Amniotic epithelial cell (primary cell): ENCODE measurements around the gene SUCNR1.
"Not testable (repeated sequence)": the region's sequence is repeated elsewhere in the genome, so short reads cannot be mapped to it uniquely, and the experiment has no call there.

Experiments used
- DNase-seq: peaks from one replicate; pipeline ENCODE4 v3.0.0-alpha.2; 2010; ENCODE audit warnings: low read depth

Gene SUCNR1

DNA sequence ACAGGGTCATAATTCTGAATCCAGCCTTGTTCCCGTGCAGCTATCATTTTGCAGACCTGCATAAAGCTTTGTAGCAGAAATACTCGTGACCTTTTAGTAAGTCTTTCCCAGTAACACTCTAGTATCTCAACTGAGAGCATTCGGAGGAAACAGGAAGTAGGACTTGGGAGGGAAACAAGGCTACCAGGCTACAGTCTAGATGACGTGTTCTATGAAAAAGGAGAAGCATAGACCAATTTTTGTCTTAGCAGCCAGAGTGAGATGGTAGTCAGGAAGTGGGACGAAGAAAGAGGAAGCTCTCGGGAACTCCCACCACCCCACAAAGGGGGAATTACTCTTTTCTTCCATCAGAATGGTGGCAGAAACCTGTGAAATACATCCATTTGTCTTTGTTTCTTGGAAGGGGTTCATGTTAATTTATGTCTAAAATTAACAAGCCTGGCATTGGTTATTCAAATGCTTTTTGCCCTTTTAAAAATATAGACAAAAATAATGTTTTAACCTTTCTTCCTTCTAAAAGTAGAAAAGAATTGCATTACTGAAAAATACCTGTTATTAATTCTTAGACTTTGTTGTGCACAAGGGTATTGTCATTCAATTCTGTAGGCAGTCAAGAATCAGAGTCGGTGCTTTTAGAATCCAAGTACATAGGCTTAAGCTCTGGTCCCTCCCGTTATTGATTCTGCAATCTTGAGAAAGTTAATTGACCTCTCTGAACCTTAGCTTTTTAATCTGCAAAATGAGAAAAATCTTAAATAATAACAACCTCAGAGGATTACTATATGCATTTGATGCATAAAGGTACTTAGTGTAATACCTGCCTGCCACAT is 1.6 kb upstream of the SUCNR1 start:
- DNase-seq, result peak; percentile 27

DNA sequence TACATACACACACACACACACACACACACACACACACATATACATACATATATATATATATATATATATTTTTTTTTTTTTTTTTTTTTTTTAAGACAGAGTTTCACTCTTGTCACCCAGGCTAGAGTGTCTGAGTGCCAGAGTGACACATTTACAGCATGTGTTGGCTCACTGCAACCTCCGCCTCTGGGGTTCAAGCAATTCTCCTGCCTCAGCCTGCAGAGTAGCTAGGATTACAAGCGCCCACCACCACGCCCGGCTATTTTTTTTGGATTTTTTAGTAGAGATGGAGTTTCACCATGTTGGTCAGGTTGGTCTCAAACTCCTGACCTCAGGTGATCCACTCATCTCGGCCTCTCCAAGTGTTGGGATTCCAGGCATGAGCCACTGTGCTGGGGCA is 636 bp downstream of the SUCNR1 start:
- not testable (repeated sequence) for DNase-seq

DNA sequence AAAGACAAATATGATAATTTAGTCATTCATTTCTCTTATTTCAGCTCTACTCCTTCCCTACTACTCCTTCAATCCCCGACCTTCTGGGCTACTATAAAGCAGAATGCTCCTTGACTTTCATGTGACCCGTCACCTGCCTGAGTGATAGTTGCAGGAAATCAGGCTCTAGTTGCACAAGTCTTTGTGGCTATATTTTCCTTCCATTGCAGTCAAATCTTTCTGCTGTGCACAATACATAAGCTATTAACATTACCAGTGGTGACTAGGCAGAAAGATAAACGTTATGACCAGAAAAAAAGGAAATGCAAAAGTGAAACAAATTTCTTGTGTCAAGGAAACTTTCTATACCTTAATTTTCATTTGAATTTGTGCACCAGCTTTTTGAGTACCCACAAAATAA is 2.3 kb downstream of the SUCNR1 start:
- peak; percentile 54 for DNase-seq

DNA sequence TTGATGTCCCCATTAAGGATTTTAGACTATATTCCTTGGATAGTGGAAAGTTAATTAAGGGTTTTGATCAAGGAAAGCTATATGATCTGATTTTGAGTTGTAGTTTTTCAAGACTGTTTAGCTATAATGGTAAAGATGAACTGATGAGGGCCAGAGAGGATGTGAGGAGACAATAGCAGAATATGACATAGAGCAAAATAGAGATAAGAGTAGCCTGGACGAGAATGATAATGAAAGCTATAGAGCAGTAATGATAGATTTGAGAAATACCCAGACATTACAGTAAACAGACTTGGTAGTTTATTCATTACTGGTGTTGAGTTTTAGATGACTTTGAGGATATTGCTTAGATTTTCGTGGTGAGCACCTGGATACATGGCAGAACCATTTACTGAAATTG is 3.8 kb downstream of the SUCNR1 start:
- no peak for DNase-seq

DNA sequence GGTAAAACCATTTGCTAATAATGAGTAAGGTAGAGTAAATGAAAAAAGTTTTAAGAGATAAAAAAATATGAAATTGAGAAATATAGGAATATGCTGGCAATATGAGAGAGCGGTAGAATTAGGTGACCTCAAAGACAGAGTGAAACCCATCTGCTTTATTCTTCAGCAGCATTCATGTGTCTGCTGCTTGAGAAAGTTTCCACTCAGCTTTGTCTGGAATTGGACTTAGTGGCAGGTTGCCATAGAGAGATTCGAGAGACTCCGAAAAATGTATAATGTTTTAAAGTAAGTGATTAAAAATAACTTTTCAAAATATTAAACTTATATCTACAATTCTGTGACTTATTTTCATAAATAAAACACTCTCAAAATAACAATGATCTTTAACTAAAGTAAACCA is 5.0 kb downstream of the SUCNR1 start:
- DNase-seq, result no peak

DNA sequence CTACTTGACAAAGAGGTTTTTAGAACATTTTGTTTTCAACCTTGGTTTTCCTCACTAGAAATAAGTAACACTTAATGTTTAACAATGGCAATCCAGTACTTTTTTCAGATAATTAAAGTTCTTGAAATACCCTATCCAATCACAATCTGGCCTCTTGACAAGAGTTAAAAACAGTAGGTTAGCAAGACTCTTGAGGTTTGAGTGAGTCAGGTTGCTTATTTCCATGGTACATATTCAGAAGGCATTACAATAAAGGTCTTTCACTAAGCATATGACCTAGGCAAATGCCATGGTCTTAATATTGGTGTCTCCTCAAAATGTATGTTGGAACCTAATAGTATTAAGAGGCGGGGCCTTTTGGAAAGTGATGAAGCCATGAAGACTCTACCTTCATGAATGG is 5.6 kb downstream of the SUCNR1 start:
- no peak for DNase-seq

DNA sequence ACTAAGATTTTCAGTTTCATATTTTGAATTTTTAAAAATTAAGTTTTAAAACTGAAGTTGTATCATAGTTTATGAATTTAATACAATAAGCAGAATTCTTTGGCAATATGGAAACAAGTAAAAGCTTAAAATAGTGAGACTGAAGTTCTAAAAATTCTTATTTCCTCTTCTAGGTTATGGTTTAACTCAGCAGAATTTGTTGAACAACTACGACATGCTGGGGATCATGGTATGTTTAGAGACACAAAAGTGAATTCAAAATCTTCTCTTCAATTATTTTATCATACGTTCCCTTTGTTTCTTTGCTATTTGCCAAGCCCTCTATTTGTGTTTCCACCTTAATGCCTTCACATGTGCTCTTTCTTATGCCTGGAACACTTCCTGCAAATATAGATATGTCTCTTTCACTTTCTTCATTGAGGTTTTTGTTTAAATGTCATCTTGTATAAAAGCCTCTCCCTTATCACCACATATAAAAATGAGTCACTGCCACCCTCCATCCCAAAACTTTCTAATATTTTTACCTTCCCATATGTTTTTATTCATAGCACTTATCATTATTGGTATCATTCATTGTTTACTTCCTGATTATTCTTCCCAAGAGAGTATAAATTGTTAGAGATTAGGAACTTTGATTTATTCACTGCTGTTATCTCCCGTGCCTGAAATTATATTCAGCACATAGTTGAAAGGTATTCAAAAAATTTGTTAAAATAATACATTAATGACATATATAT is 6.4 kb downstream of the SUCNR1 start:
- DNase-seq, result no peak

DNA sequence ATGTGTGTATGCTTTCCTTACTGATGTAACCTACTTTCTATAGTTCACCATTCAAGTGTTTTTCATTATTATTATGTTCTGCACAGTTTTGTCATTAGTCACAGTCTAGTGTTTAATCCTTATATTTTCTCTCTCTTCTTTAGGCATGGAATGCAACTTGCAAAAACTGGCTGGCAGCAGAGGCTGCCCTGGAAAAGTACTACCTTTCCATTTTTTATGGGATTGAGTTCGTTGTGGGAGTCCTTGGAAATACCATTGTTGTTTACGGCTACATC is 6.9 kb downstream of the SUCNR1 start:
- DNase-seq, result peak; percentile 20

DNA sequence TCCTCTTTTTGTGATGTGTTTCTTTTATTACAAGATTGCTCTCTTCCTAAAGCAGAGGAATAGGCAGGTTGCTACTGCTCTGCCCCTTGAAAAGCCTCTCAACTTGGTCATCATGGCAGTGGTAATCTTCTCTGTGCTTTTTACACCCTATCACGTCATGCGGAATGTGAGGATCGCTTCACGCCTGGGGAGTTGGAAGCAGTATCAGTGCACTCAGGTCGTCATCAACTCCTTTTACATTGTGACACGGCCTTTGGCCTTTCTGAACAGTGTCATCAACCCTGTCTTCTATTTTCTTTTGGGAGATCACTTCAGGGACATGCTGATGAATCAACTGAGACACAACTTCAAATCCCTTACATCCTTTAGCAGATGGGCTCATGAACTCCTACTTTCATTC is 7.7 kb downstream of the SUCNR1 start:
- no peak for DNase-seq

DNA sequence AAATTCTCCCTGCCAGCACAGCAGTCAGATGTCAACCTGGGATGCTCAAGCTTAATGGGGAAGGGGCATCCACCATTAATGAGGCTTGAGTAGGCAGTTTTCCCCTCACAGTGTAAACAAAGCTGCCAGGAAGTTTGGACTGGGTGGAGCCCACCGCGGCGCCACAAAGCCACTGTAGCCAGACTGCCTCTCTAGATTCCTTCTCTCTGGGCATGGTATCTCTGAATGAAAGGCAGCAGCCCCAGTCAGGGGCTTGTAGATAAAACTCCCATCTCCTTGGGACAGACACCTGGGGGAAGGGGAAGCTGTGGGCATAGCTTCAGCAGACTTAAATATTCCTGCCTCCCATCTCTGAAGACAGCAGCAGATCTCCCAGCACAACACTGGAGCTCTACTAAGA is 12.0 kb downstream of the SUCNR1 start:
- DNase-seq, result not testable (repeated sequence)

DNA sequence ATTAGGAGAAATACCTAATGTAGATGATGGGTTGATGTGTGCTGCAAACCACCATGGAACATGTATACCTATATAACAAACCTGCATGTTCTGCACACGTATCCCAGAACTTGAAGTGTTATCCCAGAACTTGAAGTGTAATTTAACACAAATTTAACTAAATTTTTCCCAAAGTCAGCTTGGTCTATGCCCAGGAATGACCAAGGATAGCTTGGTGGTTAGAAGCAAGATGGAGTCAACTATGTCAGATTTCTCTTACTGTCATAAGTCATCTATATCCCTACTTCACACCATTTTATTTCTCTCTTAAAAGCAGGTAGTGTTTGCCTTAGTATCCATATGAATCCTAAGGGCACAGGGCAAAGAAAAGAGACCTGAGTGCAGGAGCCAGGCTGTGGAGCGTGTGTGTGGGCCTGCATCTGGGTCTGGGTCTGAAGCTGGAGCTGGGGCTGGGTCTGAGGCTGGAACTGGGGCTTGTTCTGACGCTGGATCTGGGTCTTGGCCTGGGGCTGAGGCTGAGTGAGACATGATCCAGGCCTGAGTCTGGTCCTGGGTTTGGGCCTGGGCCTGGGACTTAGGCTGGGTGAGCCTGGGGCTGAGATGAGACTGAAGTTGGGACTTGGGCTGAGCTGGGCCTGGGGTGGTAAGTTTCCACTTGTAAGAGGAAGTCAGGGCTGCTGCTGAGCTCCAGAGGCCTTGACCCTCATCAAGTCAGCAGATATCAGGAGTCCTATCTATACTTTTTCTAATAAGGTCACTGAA is 14.2 kb downstream of the SUCNR1 start:
- not testable (repeated sequence) for DNase-seq

DNA sequence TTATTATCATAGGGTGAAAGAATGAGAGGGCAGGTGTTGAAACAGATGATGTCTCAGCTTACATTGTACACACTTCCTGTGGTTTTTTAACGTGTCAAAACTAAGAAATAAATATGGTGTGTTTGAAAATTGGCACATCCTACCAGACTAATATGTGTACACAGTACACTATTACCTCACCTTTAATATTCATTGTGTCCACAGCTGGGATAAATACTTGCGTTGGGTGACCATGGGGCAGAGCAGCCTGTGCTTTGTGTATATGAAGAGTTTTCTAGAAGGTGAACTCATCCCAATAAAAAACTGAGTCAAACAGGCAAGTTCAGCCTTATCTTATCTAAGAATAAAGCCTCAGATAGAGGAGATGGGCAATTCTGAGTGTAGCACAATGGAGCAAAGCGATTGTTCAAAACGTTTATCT is 17.3 kb downstream of the SUCNR1 start:
- peak; percentile 67 for DNase-seq

DNA sequence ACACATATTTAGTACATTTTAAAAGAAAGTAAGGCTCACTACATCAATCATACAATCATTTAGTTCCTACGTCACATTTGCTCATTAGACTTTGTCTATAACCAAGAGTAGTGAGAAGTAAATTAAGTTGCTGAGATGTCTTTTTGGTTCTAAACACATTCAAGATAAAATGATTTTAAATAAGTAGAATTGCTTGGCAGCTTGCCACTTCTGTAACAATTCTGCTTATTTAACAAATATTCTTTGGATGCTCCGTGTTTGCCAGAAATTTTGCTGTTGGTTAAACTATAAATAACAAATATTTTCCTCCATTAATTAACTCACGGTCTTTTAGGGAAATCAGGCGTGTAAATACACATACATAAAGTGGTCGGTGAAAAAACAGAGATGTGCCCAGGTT is 18.3 kb downstream of the SUCNR1 start:
- DNase-seq, result no peak

DNA sequence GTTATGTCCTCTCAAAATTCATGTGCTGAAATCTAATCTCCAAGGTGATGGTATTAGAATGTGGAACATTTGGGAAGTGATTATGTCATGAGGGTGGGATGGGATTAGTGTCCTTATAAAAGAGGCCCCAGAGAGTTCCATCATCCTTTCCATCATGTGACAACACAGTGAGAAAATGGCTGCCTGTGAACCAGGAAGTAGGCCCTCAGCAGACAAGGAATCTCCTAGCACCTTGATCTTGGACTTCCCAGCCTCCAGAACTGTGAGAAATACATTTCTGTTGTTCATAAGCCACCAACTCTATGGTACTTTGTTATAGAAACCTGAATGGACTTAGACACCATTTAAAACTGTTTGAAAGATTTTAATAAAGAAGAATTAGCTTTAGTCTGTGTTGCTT is 20.8 kb downstream of the SUCNR1 start:
- DNase-seq, result no peak

DNA sequence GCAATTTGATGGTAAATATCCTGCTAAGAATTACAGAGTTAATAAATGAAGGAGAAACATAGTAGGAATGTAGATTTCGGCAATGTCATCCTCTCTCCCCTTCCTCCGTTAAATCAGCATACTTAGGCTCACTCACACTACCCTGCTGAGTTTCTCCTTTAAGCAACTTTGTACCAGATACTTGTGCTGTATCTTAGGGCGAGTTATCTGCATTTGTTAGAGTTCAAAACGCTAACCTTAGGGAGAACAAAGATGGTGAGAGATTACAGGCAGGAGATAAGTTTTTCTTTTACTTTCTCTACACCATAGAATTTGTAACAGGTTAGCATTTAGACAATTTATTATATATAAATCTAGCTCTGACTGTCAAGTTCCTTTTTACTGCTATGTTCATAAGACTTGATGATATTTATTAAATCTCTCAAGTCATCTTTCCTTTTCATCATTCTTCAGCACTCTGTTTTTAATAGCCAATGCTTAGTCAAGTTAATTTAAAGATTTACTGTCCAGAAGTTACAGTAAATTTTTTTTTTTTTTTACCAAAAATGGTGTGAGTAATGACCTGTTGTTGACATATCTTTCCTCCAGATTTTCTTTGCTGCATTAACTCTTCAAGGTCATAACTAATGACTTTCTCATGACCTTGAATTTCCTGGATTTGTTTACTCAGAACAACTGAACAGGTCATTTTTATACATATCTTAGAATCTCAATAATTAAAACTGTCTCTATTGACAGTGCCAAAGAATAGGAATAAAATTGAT is 22.2 kb downstream of the SUCNR1 start:
- no peak for DNase-seq

DNA sequence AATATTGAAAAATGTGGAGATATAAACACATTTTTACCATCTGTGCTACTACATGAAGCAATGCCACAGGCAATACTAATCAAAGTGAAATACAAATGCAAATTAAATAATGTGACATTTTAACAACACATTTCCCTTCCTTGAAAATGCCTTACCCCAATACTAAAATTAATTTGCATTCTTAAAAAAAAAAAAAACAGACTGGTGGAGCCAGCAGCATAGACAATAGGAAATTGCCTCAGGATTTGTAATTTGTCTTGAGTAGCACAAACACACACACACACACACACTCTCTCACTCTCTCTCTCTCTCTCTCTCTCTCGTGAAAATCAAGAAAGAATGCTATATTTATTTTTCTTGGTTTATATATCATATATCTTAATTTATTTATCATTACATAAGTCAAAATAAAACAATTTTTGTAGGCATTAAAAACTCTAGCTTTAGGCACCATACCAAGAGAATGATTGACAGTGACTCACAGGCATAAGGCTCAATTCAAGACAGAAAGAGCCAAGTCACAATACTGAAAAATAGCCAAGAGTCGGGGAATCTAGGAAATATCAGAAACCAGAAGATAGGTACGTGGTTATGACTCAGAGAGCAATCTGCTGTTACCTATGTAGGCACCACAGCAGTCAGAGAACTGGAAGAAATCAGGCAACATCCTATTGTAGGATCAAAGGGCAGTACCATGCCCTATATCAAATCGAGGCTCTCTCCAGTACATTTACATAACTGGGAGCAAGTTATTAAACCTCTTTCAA is 23.0 kb downstream of the SUCNR1 start:
- DNase-seq, result no peak

DNA sequence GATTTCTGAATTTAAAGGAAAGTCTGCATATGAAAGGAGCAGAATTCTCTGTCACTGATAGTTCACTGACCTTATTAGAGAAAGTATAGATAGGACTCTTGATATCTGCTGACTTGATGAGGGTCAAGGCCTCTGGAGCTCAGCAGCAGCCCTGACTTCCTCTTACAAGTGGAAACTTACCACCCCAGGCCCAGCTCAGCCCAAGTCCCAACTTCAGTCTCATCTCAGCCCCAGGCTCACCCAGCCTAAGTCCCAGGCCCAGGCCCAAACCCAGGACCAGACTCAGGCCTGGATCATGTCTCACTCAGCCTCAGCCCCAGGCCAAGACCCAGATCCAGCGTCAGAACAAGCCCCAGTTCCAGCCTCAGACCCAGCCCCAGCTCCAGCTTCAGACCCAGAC is 24.7 kb downstream of the SUCNR1 start:
- DNase-seq, result not testable (repeated sequence)

DNA sequence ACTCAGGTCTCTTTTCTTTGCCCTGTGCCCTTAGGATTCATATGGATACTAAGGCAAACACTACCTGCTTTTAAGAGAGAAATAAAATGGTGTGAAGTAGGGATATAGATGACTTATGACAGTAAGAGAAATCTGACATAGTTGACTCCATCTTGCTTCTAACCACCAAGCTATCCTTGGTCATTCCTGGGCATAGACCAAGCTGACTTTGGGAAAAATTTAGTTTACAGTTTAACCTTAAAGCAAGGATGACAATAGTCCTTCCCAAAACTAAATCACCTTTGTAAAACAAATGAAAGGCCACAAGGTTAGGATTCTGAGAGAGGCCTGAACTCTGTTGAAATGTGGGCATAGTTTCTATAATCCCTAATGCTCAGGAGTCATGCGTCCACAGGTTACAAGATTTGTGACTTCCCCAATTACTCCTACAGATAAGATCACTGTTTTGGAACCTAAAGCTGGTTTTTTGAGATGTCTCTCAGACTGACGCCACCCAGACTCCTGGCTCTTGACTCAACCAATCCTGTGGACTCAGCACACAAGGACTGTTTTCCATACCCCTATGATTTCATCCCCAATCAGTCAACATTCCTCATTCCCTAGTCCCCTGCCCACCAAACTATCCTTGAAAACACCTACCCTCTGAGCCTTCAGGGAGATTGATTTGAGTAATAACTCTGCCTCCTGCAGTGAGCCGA is 25.3 kb downstream of the SUCNR1 start:
- not testable (repeated sequence) for DNase-seq

DNA sequence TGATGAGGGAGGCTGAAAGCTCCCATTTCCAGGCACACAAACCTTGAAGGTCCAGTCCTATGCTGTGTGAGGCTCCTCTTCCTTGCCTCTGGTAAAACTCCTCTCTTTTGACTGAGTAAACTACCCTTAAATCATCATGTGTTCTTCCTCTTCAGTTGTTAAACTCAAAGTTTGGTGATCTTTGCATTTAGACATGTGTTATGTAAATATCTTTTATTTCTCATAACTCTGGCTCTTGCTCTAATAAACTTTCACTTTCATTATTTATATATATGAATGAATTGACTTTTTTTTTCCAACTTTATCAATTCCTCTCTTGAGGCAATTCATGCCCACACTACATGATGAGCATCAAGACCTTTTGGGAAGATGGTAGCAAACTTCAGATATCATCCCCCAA is 26.6 kb downstream of the SUCNR1 start:
- DNase-seq, result no peak

DNA sequence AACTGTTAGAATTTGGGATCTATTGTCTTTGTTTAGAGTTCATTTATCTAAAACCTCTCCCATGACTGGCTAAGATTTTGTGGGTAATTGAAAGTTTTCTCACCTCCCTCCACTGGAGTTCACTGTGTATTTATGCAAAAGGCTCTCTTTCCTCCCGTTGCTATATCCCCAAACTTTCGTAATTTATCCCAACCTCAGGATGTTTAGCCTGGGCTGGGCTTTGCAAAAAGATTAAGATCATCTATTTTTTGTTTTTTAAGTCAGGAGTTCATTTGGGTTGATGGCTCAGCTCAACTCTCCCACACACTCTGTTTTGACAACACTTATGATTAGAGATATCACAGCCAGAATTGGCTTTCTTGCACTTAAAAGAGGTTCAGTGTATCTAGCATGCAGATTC is 27.0 kb downstream of the SUCNR1 start:
- peak; percentile 47 for DNase-seq
